ENCODE results near the gene VAC14. TPM values are rescaled to one million over a fixed set of nuclear protein-coding genes. Genes with fewer than 3 reads are reported as not detected.
A peak's percentile ranks its signal among the peaks of the same experiment; 100 is the strongest.

The VAC14 gene
- total RNA-seq, 1 donor from 2014 or later = 19.0 TPM

GRCh38 chr16:70767377-70768202, 33.4 kb downstream of the VAC14 start:
- no peak for DNase-seq (ENCODE audit: low spot score)
- intact Hi-C loops (cut with DNase I) = no loop called here

- intact Hi-C loops (cut with DNase I) = no loop called here
- no peak for DNase-seq (ENCODE audit: low spot score)
Measured at GRCh38 chr16:70766658-70767057, 34.3 kb downstream of the VAC14 start.

- DNase-seq (ENCODE audit: low spot score) = no peak
- intact Hi-C loops (cut with DNase I) = no loop called here
Measured at GRCh38 chr16:70766176-70766575, 34.8 kb downstream of the VAC14 start.

- intact Hi-C loops (cut with DNase I) = no loop called here
- DNase-seq (ENCODE audit: low spot score) = no peak
Measured at GRCh38 chr16:70765491-70765890, 35.5 kb downstream of the VAC14 start.

GRCh38 chr16:70764632-70765031, 36.3 kb downstream of the VAC14 start:
- intact Hi-C loops (cut with DNase I) = no loop called here
- no peak for DNase-seq (ENCODE audit: low spot score)

GRCh38 chr16:70760221-70760620, 40.7 kb downstream of the VAC14 start:
- DNase-seq (ENCODE audit: low spot score) = no peak
- intact Hi-C loops (cut with DNase I) = no loop called here

- intact Hi-C loops (cut with DNase I) = no loop called here
- no peak for DNase-seq (ENCODE audit: low spot score)
Measured at GRCh38 chr16:70759666-70760065, 41.3 kb downstream of the VAC14 start.

- intact Hi-C loops (cut with DNase I) = no loop called here
- DNase-seq (ENCODE audit: low spot score) = no peak
Measured at GRCh38 chr16:70758786-70759185, 42.2 kb downstream of the VAC14 start.

GRCh38 chr16:70757183-70757582, 43.8 kb downstream of the VAC14 start:
- intact Hi-C loops (cut with DNase I) = no loop called here
- DNase-seq (ENCODE audit: low spot score) = no peak

GRCh38 chr16:70756071-70756470, 44.9 kb downstream of the VAC14 start:
- no peak for DNase-seq (ENCODE audit: low spot score)
- intact Hi-C loops (cut with DNase I) = no loop called here

GRCh38 chr16:70754851-70755600, 45.9 kb downstream of the VAC14 start:
- intact Hi-C loops (cut with DNase I) = no loop called here
- DNase-seq (ENCODE audit: low spot score) = no peak

GRCh38 chr16:70754371-70754770, 46.6 kb downstream of the VAC14 start:
- no peak for DNase-seq (ENCODE audit: low spot score)
- intact Hi-C loops (cut with DNase I) = no loop called here

- intact Hi-C loops (cut with DNase I) = no loop called here
- DNase-seq (ENCODE audit: low spot score) = no peak
Measured at GRCh38 chr16:70753694-70754325, 47.1 kb downstream of the VAC14 start.

GRCh38 chr16:70753228-70753627, 47.7 kb downstream of the VAC14 start:
- DNase-seq (ENCODE audit: low spot score) = no peak
- intact Hi-C loops (cut with DNase I) = no loop called here

GRCh38 chr16:70752426-70752825, 48.5 kb downstream of the VAC14 start:
- intact Hi-C loops (cut with DNase I) = no loop called here

GRCh38 chr16:70751593-70751992, 49.4 kb downstream of the VAC14 start:
- DNase-seq (ENCODE audit: low spot score) = no peak
- intact Hi-C loops (cut with DNase I) = no loop called here

More at GRCh38 chr16:70752426-70752825, 48.5 kb downstream of the VAC14 start:
- no peak for DNase-seq (ENCODE audit: low spot score)

GRCh38 chr16:70750893-70751467, 50.0 kb downstream of the VAC14 start:
- peak; percentile 82 for DNase-seq (ENCODE audit: low spot score)
- intact Hi-C loops (cut with DNase I) = no loop called here

- intact Hi-C loops (cut with DNase I) = no loop called here
- no peak for DNase-seq (ENCODE audit: low spot score)
Measured at GRCh38 chr16:70749681-70750601, 51.0 kb downstream of the VAC14 start.

- intact Hi-C loops (cut with DNase I) = no loop called here
- DNase-seq (ENCODE audit: low spot score) = no peak
Measured at GRCh38 chr16:70749006-70749678, 51.8 kb downstream of the VAC14 start.

All from cardiac septum (tissue), 1 donor.